Neuron (in vitro differentiated cells): ENCODE data around the gene RNASEH2C.
"Not testable (repeated sequence)": the region's sequence is repeated elsewhere in the genome, so short reads cannot be mapped to it uniquely, and the experiment has no call there.

Experiments
- H2AFZ ChIP-seq: one replicate; pipeline ENCODE4 v1.6.1; 2013; ENCODE audit warnings: low read depth, mild to moderate bottlenecking, inconsistent platforms, low read length, moderate library complexity
- H3K27me3 ChIP-seq: one replicate; pipeline ENCODE4 v1.6.1; 2013; ENCODE audit warnings: low read length; ENCODE audit not compliant: insufficient read depth
- H3K36me3 ChIP-seq: one replicate; pipeline ENCODE4 v1.6.1; 2013; ENCODE audit warnings: low read length; ENCODE audit not compliant: insufficient read depth
- H3K4me1 ChIP-seq: one replicate; pipeline ENCODE4 v1.6.1; 2013; ENCODE audit warnings: low read length; ENCODE audit not compliant: insufficient read depth
- H3K4me3 ChIP-seq: 2 replicates; pipeline ENCODE4 v1.5.1; 2013; ENCODE audit warnings: mild to moderate bottlenecking, low read length, moderate library complexity
- H3K9me3 ChIP-seq: one replicate; pipeline ENCODE4 v1.6.1; 2013; ENCODE audit warnings: low read length

The RNASEH2C gene

GRCh38 chr11:65736810-65737209 lies 16.2 kb upstream of the RNASEH2C start:
- Histone ChIP-seq H3K9me3 (peaks cover 3% of the 10 kb centered on the region), H3K36me3 (no peaks in the 10 kb centered on the region), H3K4me1 (no peaks in the 10 kb centered on the region), H3K4me3 (no peak overlapping the region), H2AFZ (no peak overlapping the region), H3K27me3 (no peaks in the 10 kb centered on the region)

GRCh38 chr11:65735111-65735510 lies 14.5 kb upstream of the RNASEH2C start:
- not testable (repeated sequence) for H2AFZ ChIP-seq, H3K9me3 ChIP-seq, H3K36me3 ChIP-seq, H3K4me3 ChIP-seq, H3K27me3 ChIP-seq, H3K4me1 ChIP-seq

DNA sequence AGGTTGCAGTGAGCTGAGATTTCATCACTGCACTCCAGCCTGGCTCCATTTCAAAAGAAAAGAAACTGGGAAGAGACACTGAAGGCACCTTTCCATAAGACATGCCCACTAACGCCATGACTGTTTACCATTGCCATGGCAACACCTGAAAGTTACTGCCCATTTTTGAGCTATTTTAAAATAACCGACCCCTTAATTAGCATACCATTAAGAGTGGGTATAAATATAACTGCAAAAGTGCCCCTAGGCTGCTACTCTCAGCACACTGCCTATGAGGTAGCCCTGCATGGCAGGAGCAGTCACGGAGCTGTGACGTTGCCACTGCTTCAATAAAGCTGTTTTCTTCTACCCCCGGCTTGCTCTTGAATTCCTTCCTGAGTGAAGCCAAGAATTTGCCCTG lies 9.9 kb upstream of the RNASEH2C start:
- Histone ChIP-seq H3K9me3 (peaks cover 5% of the 10 kb centered on the region), H3K4me1 (no peaks in the 10 kb centered on the region), H3K27me3 (no peaks in the 10 kb centered on the region), H3K4me3 (no peak overlapping the region), H2AFZ (no peak overlapping the region), H3K36me3 (no peaks in the 10 kb centered on the region)

- Histone ChIP-seq H3K4me3 (no peak overlapping the region), H3K36me3 (no peaks in the 10 kb centered on the region), H2AFZ (no peak overlapping the region), H3K27me3 (no peaks in the 10 kb centered on the region), H3K9me3 (peaks cover 5% of the 10 kb centered on the region), H3K4me1 (no peaks in the 10 kb centered on the region)
These were observed 7.3 kb upstream of the RNASEH2C start for GRCh38 chr11:65727865-65728264.

GRCh38 chr11:65726660-65727059 lies 6.1 kb upstream of the RNASEH2C start:
- H3K4me3 ChIP-seq: no peak overlapping the region

GRCh38 chr11:65722261-65722660 lies 1.7 kb upstream of the RNASEH2C start:
- Histone ChIP-seq H3K36me3 (peaks cover 20% of the 10 kb centered on the region), H3K4me1 (peaks cover 24% of the 10 kb centered on the region), H2AFZ (no peak overlapping the region), H3K9me3 (peaks cover 2% of the 10 kb centered on the region), H3K27me3 (no peaks in the 10 kb centered on the region), H3K4me3 (no peak overlapping the region)

More at GRCh38 chr11:65726660-65727059, 6.1 kb upstream of the RNASEH2C start:
- Histone ChIP-seq H3K4me1 (no peaks in the 10 kb centered on the region), H3K36me3 (no peaks in the 10 kb centered on the region), H2AFZ (no peak overlapping the region), H3K9me3 (peaks cover 5% of the 10 kb centered on the region), H3K27me3 (no peaks in the 10 kb centered on the region)

- peak overlapping the region; percentile 96 for H3K4me3 ChIP-seq
These were observed 757 bp downstream of the RNASEH2C start for GRCh38 chr11:65719871-65720210.

DNA sequence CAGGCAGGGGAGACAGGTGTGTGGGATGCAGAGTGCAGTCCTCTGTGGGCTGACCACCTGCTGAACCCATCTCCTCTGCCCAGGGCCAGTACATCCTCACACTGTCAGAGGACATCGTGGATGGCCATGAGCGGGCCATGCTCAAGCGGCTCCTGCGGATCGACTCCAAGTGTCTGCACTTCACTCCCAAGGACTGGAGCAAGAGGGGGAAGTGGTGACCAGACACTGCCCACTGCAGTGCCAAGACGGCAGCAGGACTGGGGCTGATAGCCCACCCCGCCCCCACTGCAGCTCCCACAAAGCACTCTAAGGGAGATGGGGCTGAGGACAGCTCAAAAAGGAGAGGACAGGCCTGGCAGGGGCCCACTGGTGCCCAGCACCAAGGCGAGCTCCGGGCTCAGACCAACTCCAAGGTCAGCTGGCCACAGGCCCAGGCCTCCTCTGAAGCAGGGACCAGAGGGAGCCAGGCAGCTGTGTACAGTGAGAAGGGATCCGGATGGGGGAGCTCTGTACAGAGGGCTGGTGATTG lies 1.6 kb downstream of the RNASEH2C start:
- Histone ChIP-seq H3K4me3 (peak overlapping the region; percentile 96), H3K27me3 (no peaks in the 10 kb centered on the region), H3K9me3 (no peaks in the 10 kb centered on the region), H3K36me3 (peaks cover 48% of the 10 kb centered on the region), H3K4me1 (peaks cover 24% of the 10 kb centered on the region), H2AFZ (no peak overlapping the region)

More at GRCh38 chr11:65719871-65720210, 757 bp downstream of the RNASEH2C start:
- no peaks in the 10 kb centered on the region for H3K27me3 ChIP-seq
- peaks cover 40% of the 10 kb centered on the region for H3K36me3 ChIP-seq
- H2AFZ ChIP-seq: peak overlapping the region; percentile 89
- H3K4me1 ChIP-seq: peaks cover 24% of the 10 kb centered on the region
- no peaks in the 10 kb centered on the region for H3K9me3 ChIP-seq

GRCh38 chr11:65718531-65718930 lies 2.1 kb downstream of the RNASEH2C start:
- peaks cover 53% of the 10 kb centered on the region for H3K36me3 ChIP-seq
- H2AFZ ChIP-seq: no peak overlapping the region
- H3K4me3 ChIP-seq: no peak overlapping the region
- no peaks in the 10 kb centered on the region for H3K27me3 ChIP-seq
- no peaks in the 10 kb centered on the region for H3K9me3 ChIP-seq
- H3K4me1 ChIP-seq: peaks cover 24% of the 10 kb centered on the region

GRCh38 chr11:65717906-65718305 lies 2.7 kb downstream of the RNASEH2C start:
- H3K4me1 ChIP-seq: peaks cover 25% of the 10 kb centered on the region
- H3K4me3 ChIP-seq: no peak overlapping the region
- no peak overlapping the region for H2AFZ ChIP-seq
- peaks cover 59% of the 10 kb centered on the region for H3K36me3 ChIP-seq
- no peaks in the 10 kb centered on the region for H3K27me3 ChIP-seq
- H3K9me3 ChIP-seq: no peaks in the 10 kb centered on the region

DNA sequence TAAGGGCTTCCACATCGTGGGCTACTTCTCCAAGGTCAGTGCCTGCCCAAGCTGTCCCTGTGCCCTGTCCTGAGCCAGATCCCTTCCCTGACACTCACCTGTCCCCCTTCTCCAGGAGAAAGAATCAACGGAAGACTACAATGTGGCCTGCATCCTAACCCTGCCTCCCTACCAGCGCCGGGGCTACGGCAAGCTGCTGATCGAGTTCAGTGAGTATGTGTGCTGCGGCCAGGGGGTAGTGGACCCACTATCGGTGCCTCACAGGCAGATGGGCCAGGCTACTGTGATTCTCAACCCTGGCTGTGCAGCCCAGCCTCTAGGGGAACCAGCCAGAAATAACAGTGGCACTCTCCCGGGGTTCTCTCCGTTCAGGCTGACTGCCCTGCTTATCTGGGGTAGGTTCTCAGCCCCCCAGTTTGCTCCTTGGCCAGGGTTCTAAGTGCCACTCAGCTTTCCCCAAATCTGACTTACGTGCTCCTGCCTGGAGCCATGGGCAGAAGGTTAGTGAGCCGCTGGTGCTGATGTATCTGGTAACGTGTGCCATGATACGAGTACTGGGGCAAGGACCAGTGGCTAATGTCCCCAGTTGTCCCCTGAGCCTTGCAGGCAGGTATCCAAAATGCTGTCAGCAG lies 3.7 kb downstream of the RNASEH2C start:
- H3K4me3 ChIP-seq: no peak overlapping the region
- H2AFZ ChIP-seq: no peak overlapping the region
- peaks cover 29% of the 10 kb centered on the region for H3K4me1 ChIP-seq
- H3K36me3 ChIP-seq: peaks cover 61% of the 10 kb centered on the region
- H3K9me3 ChIP-seq: no peaks in the 10 kb centered on the region
- no peaks in the 10 kb centered on the region for H3K27me3 ChIP-seq

GRCh38 chr11:65716302-65716701 lies 4.3 kb downstream of the RNASEH2C start:
- Histone ChIP-seq H2AFZ (no peak overlapping the region), H3K9me3 (no peaks in the 10 kb centered on the region), H3K36me3 (peaks cover 61% of the 10 kb centered on the region), H3K4me3 (no peak overlapping the region), H3K4me1 (peaks cover 29% of the 10 kb centered on the region), H3K27me3 (no peaks in the 10 kb centered on the region)

DNA sequence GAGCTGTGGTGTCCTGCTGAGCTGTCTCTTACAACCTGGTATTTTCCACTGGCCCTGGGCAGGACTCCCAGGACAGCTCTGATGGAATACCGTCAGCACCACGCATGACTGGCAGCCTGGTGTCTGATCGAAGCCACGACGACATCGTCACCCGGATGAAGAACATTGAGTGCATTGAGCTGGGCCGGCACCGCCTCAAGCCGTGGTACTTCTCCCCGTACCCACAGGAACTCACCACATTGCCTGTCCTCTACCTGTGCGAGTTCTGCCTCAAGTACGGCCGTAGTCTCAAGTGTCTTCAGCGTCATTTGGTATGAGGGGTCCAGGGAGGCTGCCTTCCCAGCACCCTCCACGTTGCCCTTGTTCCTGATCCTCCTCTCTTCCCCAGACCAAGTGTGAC lies 6.2 kb downstream of the RNASEH2C start:
- no peak overlapping the region for H2AFZ ChIP-seq
- peaks cover 61% of the 10 kb centered on the region for H3K36me3 ChIP-seq
- no peaks in the 10 kb centered on the region for H3K27me3 ChIP-seq
- H3K9me3 ChIP-seq: no peaks in the 10 kb centered on the region
- peaks cover 20% of the 10 kb centered on the region for H3K4me1 ChIP-seq
- H3K4me3 ChIP-seq: no peak overlapping the region
